ENCODE measurements around the gene TRIM3.

The TRIM3 gene

GRCh38 chr11:6468712-6469495, 4.8 kb downstream of the TRIM3 start:
- no peak overlapping the region for H3K4me3 ChIP-seq (ENCODE audit: low read depth, low read length)
- no peak for TF ChIP-seq CTCF (IDR thresholded peaks at IDR 0.05; ENCODE audit: insufficient read depth, low read depth, low read length, missing control alignments)
- peak; percentile 76 for DNase-seq (ENCODE audit: low read depth)

GRCh38 chr11:6459099-6459450, 14.7 kb downstream of the TRIM3 start:
- no peak overlapping the region for H3K4me3 ChIP-seq (ENCODE audit: low read depth, low read length)
- TF ChIP-seq CTCF (IDR thresholded peaks at IDR 0.05; ENCODE audit: insufficient read depth, low read depth, low read length, missing control alignments) = no peak

GRCh38 chr11:6458352-6459098, 15.2 kb downstream of the TRIM3 start:
- H3K4me3 ChIP-seq (ENCODE audit: low read depth, low read length) = no peak overlapping the region
- no peak for DNase-seq (ENCODE audit: low read depth)
- no peak for TF ChIP-seq CTCF (IDR thresholded peaks at IDR 0.05; ENCODE audit: insufficient read depth, low read depth, low read length, missing control alignments)

More at GRCh38 chr11:6459099-6459450, 14.7 kb downstream of the TRIM3 start:
- no peak for DNase-seq (ENCODE audit: low read depth)

GRCh38 chr11:6457581-6458320, 16.0 kb downstream of the TRIM3 start:
- TF ChIP-seq CTCF (IDR thresholded peaks at IDR 0.05; ENCODE audit: insufficient read depth, low read depth, low read length, missing control alignments) = no peak

GRCh38 chr11:6456361-6457073, 17.2 kb downstream of the TRIM3 start:
- TF ChIP-seq CTCF (IDR thresholded peaks at IDR 0.05; ENCODE audit: insufficient read depth, low read depth, low read length, missing control alignments) = no peak
- no peak overlapping the region for H3K4me3 ChIP-seq (ENCODE audit: low read depth, low read length)
- no peak for DNase-seq (ENCODE audit: low read depth)

More at GRCh38 chr11:6457581-6458320, 16.0 kb downstream of the TRIM3 start:
- DNase-seq (ENCODE audit: low read depth) = no peak
- no peak overlapping the region for H3K4me3 ChIP-seq (ENCODE audit: low read depth, low read length)

- no peak for TF ChIP-seq CTCF (IDR thresholded peaks at IDR 0.05; ENCODE audit: insufficient read depth, low read depth, low read length, missing control alignments)
- no peak overlapping the region for H3K4me3 ChIP-seq (ENCODE audit: low read depth, low read length)
- DNase-seq (ENCODE audit: low read depth) = no peak
These were observed 18.7 kb downstream of the TRIM3 start for GRCh38 chr11:6455070-6455469.

All from GM12865 (cell line).